GM23338 (cell line): ENCODE results near the gene C1QTNF4.

Experiments used
- EZH2 ChIP-seq: fragments of 200-600 bp; sonication (generic); IDR thresholded peaks from one replicate; pipeline ENCODE4 v1.8.0; 2017; ENCODE audit warnings: antibody characterized with exemption, mild to moderate bottlenecking, low read depth; ENCODE audit not compliant: unreplicated experiment
- EZH2phosphoT487 ChIP-seq: fragments of 200-600 bp; sonication (generic); IDR thresholded peaks from one replicate; pipeline ENCODE4 v1.8.1; 2018; ENCODE audit warnings: antibody characterized with exemption; ENCODE audit not compliant: unreplicated experiment
- TF ChIP-seq, protein P1 (sequence below), 2 experiments: fragments of 200-600 bp in 1 of 2; sonication (generic) in 1 of 2; conservative IDR thresholded peaks; 2 replicates each; pipeline versions ENCODE4 v1.5.1 to v1.6.1; 2016 to 2017; ENCODE audit warnings: antibody characterized with exemption in 2 of 2, low read depth in 2 of 2, mild to moderate bottlenecking in 2 of 2, moderate library complexity in 1 of 2

DNA sequence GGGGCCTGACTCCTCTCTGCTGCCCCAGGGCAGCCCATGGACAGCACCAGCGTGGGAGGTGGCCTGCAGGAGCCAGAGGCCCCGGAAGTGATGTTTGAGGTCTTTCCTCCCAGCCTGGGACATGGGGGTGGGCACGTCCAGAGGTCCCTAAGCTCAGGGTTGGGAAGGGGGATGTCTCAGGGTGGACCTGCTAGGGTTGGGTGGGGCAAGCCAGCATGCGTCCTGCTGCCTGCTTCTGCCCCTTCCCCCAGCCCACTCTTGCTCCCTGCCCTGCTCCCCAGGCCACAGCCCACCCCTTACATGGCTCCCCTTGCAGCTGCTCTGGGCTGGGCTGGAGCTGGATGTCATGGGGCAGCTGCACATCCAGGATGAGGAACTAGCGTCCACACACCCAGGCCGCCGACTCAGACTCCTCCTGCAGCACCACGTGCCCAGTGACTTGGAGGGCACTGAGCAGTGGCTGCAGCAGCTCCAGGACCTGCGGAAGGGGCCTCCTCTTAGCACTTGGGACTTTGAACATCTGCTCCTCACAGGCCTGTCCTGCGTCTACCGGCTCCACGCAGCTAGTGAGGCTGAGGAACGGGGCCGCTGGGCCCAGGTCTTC is 6.4 kb downstream of the C1QTNF4 start:
- TF ChIP-seq, protein P1, sequence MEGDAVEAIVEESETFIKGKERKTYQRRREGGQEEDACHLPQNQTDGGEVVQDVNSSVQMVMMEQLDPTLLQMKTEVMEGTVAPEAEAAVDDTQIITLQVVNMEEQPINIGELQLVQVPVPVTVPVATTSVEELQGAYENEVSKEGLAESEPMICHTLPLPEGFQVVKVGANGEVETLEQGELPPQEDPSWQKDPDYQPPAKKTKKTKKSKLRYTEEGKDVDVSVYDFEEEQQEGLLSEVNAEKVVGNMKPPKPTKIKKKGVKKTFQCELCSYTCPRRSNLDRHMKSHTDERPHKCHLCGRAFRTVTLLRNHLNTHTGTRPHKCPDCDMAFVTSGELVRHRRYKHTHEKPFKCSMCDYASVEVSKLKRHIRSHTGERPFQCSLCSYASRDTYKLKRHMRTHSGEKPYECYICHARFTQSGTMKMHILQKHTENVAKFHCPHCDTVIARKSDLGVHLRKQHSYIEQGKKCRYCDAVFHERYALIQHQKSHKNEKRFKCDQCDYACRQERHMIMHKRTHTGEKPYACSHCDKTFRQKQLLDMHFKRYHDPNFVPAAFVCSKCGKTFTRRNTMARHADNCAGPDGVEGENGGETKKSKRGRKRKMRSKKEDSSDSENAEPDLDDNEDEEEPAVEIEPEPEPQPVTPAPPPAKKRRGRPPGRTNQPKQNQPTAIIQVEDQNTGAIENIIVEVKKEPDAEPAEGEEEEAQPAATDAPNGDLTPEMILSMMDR (conservative IDR thresholded peaks at IDR 0.05; ENCODE audit: low read depth in 2 of 2): no peak
- TF ChIP-seq EZH2 (no peak), EZH2phosphoT487 (no peak)
